B cell (primary cell): Measurements from ENCODE around the gene ZBTB3. TPM values are rescaled to one million over a fixed set of nuclear protein-coding genes. Genes with fewer than 3 reads are reported as not detected.

Experiments used
- ATAC-seq: fragments of 200-7000 bp; cut with Tn5 transposase; one replicate; pipeline ENCODE4 v1.10.0; 2021; ENCODE audit warnings: low read depth, mild to moderate bottlenecking, moderate number of reproducible peaks, moderate library complexity
- CTCF ChIA-PET: fragments of 350-600 bp; sonication (Branson Sonifier 250); formaldehyde crosslinking; loops from one replicate; lab custom pipeline; 2021; ENCODE audit warnings: antibody characterized with exemption, inconsistent platforms; lab: Charles Lee
- POLR2A ChIA-PET: fragments of 350-600 bp; sonication (Branson Sonifier 250); formaldehyde crosslinking; loops from one replicate; lab custom pipeline; 2021; ENCODE audit warnings: antibody characterized with exemption; lab: Charles Lee
- DNase-seq: peaks from one replicate; pipeline ENCODE4 v3.0.0; 2013
- H2AFZ ChIP-seq: 2 replicates; pipeline ENCODE4 v1.6.1; 2012; ENCODE audit warnings: mild to moderate bottlenecking, low read depth, low read length; ENCODE audit not compliant: insufficient read depth, poor library complexity, severe bottlenecking
- H3K27ac ChIP-seq, 2 donors: 1 replicate in 1 of 2; 2 replicates in 1 of 2; pipeline ENCODE4 v1.5.1; 2012 to 2013; ENCODE audit warnings: low read length in 2 of 2, mild to moderate bottlenecking in 2 of 2, moderate library complexity in 1 of 2
- H3K27me3 ChIP-seq, 4 experiments: fragments of 200-600 bp in 1 of 4; sonication (generic) in 1 of 4; replicated peaks in 1 of 4; 1 replicate in 2 of 4; 2 replicates in 2 of 4; pipeline versions ENCODE4 v1.6.1 to v1.7.0; 2013 to 2016; ENCODE audit warnings: low read length in 3 of 4, mild to moderate bottlenecking in 2 of 4, mixed read lengths in 1 of 4, moderate library complexity in 1 of 4; ENCODE audit not compliant: insufficient read depth in 4 of 4, control insufficient read depth in 3 of 4; ENCODE audit errors: control extremely low read depth in 1 of 4
- H3K36me3 ChIP-seq, 2 experiments: replicated peaks in 1 of 2; 1 replicate in 1 of 2; 2 replicates in 1 of 2; pipeline versions ENCODE4 v1.6.1 to v1.7.1; 2013; ENCODE audit warnings: low read length in 1 of 2; ENCODE audit not compliant: insufficient read depth in 2 of 2, control insufficient read depth in 1 of 2; ENCODE audit errors: control extremely low read depth in 1 of 2, extremely low read depth in 1 of 2
- H3K4me1 ChIP-seq, 2 donors: fragments of 200-600 bp in 1 of 2; sonication (generic) in 1 of 2; 1 replicate in 1 of 2; 2 replicates in 1 of 2; pipeline versions ENCODE4 v1.5.1 to v1.6.1; 2013 to 2017; ENCODE audit warnings: low read length in 2 of 2; ENCODE audit not compliant: control insufficient read depth in 2 of 2, insufficient read depth in 2 of 2
- H3K4me2 ChIP-seq: replicated peaks from 2 replicates; pipeline ENCODE3; 2012; ENCODE audit warnings: mild to moderate bottlenecking, low read depth, low read length; ENCODE audit not compliant: poor library complexity, severe bottlenecking
- H3K4me3 ChIP-seq, 5 experiments: fragments of 200-600 bp in 1 of 5; sonication (generic) in 1 of 5; 1 replicate in 3 of 5; 2 replicates in 2 of 5; pipeline versions ENCODE4 v1.5.1 to v1.7.0; 2011 to 2016; ENCODE audit warnings: low read length in 4 of 5, mild to moderate bottlenecking in 4 of 5, low read depth in 2 of 5, control low read depth in 1 of 5, moderate library complexity in 1 of 5; ENCODE audit not compliant: insufficient read depth in 1 of 5; ENCODE audit errors: control extremely low read depth in 1 of 5, extremely low read depth in 1 of 5
- H3K79me2 ChIP-seq: fragments of 200-600 bp; sonication (generic); one replicate; pipeline ENCODE4 v1.6.0; 2016; ENCODE audit warnings: low read length; ENCODE audit not compliant: control insufficient read depth, insufficient read depth
- H3K9ac ChIP-seq: fragments of 200-600 bp; sonication (generic); 2 replicates; pipeline ENCODE4 v1.6.1; 2017; ENCODE audit warnings: mild to moderate bottlenecking, low read length, moderate library complexity
- H3K9me3 ChIP-seq, 3 donors: one replicate each; pipeline versions ENCODE4 v1.6.1 to v1.7.1; 2013; ENCODE audit warnings: low read length in 2 of 3; ENCODE audit not compliant: control insufficient read depth in 2 of 3, insufficient read depth in 1 of 3; ENCODE audit errors: control extremely low read depth in 1 of 3
- H4K20me1 ChIP-seq: 2 replicates; pipeline ENCODE4 v1.6.0; 2012; ENCODE audit warnings: mild to moderate bottlenecking, low read length; ENCODE audit not compliant: insufficient read depth, control insufficient read depth, poor library complexity, severe bottlenecking
- H3K27ac Mint-ChIP-seq: one replicate; pipeline ENCODE4 v1.8.0; 2021; ENCODE audit warnings: mixed read lengths
- H3K27me3 Mint-ChIP-seq: one replicate; pipeline ENCODE4 v1.8.0; 2021; ENCODE audit warnings: mixed read lengths
- H3K4me1 Mint-ChIP-seq: one replicate; pipeline ENCODE4 v1.8.0; 2021; ENCODE audit warnings: mixed read lengths
- H3K4me3 Mint-ChIP-seq: one replicate; pipeline ENCODE4 v1.8.0; 2021; ENCODE audit warnings: mixed read lengths
- H3K9me3 Mint-ChIP-seq: one replicate; pipeline ENCODE4 v1.8.0; 2022; ENCODE audit warnings: mixed read lengths; ENCODE audit not compliant: insufficient read depth
- CTCF ChIP-seq: fragments of 200-600 bp; IDR thresholded peaks from one replicate; pipeline ENCODE4 v1.8.0; 2022; ENCODE audit warnings: antibody characterized with exemption, mild to moderate bottlenecking
- EZH2 ChIP-seq: IDR thresholded peaks from 2 replicates; pipeline ENCODE4 v1.6.1; 2012; ENCODE audit warnings: borderline replicate concordance, low read depth, mild to moderate bottlenecking, moderate library complexity, low read length; ENCODE audit not compliant: insufficient read depth, poor library complexity, severe bottlenecking
- WGBS: methylation state at CpG from one replicate; pipeline ENCODE4 v1.1.5; 2013; ENCODE audit warnings: missing lambda C conversion rate; ENCODE audit not compliant: insufficient coverage; 5-methylcytosine and 5-hydroxymethylcytosine counted together
- intact Hi-C: fragments of 100-400 bp; cut with micrococcal nuclease; formaldehyde crosslinking; loops from one replicate; pipeline ENCODE4 v1.10.0; 2022
- polyA plus RNA-seq: library from polyadenylated mRNA; depleted of rRNA; stranded (reverse); fragments of >200 nt; gene quantifications from 2 replicates; pipeline ENCODE4 v1.2.3, GENCODE V29; 2012
- total RNA-seq, 2 donors: library from RNA; stranded (reverse); fragments of 120-200 nt in 1 of 2; gene quantifications; 1 replicate in 1 of 2; 2 replicates in 1 of 2; pipeline versions ENCODE4 v1.2.3 to v1.2.4, GENCODE V29; 2013 to 2022

Gene ZBTB3
- total and polyA plus RNA-seq, 2 donors (not counting 1 experiment from before 2014, with no cell fraction given) = 8.7 to 22.0 TPM

GRCh38 chr11:62789576-62789975 lies 35.6 kb upstream of the ZBTB3 start:
- peaks cover 0 to 38% of the 10 kb centered on the region in 2 experiments for H3K36me3 ChIP-seq
- Mint-ChIP-seq H3K9me3 (no peaks in the 10 kb centered on the region), H3K4me3 (peak overlapping the region; percentile 91), H3K4me1 (peaks cover 54% of the 10 kb centered on the region), H3K27me3 (no peaks in the 10 kb centered on the region), H3K27ac (peak overlapping the region; percentile 71)
- DNase-seq (no peak), ATAC-seq (no peak)
- TF ChIP-seq EZH2 (no peak), CTCF (no peak)
- H3K27me3 ChIP-seq = no peaks in the 10 kb centered on the region
- intact Hi-C loops = loop anchor here (10.0 kb wide), 1 partner anchor 395 kb away; no protein-coding TSS in a partner anchor
- peaks cover 40% of the 10 kb centered on the region for H3K79me2 ChIP-seq
- peaks cover 33 to 41% of the 10 kb centered on the region in 2 donors for H3K4me1 ChIP-seq
- peaks cover 15% of the 10 kb centered on the region for H4K20me1 ChIP-seq
- H3K9me3 ChIP-seq = no peaks in the 10 kb centered on the region
- ChIA-PET CTCF (interaction anchor here (0.5 to 7.2 kb wide), 4 partner anchors 33 to 91 kb away, joined by 3 to 101 read pairs (median 23); partner anchors contain the start of gene SLC3A2), POLR2A (interaction anchor here (0.6 to 3.7 kb wide), 10 partner anchors 17 to 66 kb away, joined by 3 to 22 read pairs (median 4); partner anchors contain the start of genes POLR2G, STX5, TEX54 and WDR74)
- H3K4me2 ChIP-seq = no peak overlapping the region
- 86% methylated on average over 3 of the region's 3 CpGs for WGBS
- no peak overlapping the region for H3K27ac ChIP-seq
- H2AFZ ChIP-seq = no peak overlapping the region
- H3K9ac ChIP-seq = no peak overlapping the region
- no peak overlapping the region for H3K4me3 ChIP-seq

DNA sequence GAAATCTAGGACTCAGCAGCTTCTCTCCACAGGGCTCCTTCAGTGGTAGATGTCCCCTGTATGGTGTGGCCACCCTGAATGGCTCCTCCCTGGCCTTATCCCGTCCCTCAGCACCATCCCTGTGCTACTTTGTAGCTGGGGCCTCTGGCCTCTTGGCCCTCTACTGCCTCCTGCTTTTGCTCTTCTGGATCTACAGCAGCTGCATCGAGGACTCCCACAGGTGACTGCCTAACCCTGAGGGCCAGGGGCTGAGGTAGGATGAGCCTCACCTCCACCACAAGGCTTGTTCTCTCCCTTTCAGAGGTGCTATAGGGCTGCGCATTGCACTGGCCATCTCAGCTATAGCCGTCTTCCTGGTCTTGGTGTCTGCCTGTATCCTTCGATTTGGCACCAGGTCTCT lies 35.0 kb upstream of the ZBTB3 start:
- H3K4me1 ChIP-seq = peaks cover 33 to 41% of the 10 kb centered on the region in 2 donors
- no peaks in the 10 kb centered on the region for H3K27me3 ChIP-seq
- 88% methylated on average over 1 of the region's 5 CpGs for WGBS
- ATAC-seq (no peak), DNase-seq (no peak)
- POLR2A ChIA-PET = interaction anchor here (0.7 to 3.7 kb wide), 8 partner anchors 17 to 67 kb away, joined by 3 to 22 read pairs (median 4); partner anchors contain the start of genes POLR2G, STX5, TEX54 and WDR74
- peaks cover 0 to 32% of the 10 kb centered on the region in 2 experiments for H3K36me3 ChIP-seq
- H3K9ac ChIP-seq = no peak overlapping the region
- Mint-ChIP-seq H3K4me1 (peaks cover 54% of the 10 kb centered on the region), H3K27ac (peak overlapping the region; percentile 71), H3K9me3 (no peaks in the 10 kb centered on the region), H3K4me3 (peak overlapping the region; percentile 91), H3K27me3 (no peaks in the 10 kb centered on the region)
- CTCF ChIA-PET = interaction anchor here (0.7 to 7.2 kb wide), 3 partner anchors 75 to 822 kb away, joined by 3 to 101 read pairs (median 39); partner anchors contain the start of genes FTH1 and SLC3A2
- no peak overlapping the region for H3K4me2 ChIP-seq
- H3K4me3 ChIP-seq = no peak overlapping the region
- H3K79me2 ChIP-seq = peaks cover 40% of the 10 kb centered on the region
- H3K27ac ChIP-seq = peak overlapping the region in 1 of 2 donors; percentile 32
- H3K9me3 ChIP-seq = no peaks in the 10 kb centered on the region
- peaks cover 15% of the 10 kb centered on the region for H4K20me1 ChIP-seq
- intact Hi-C loops = loop anchor here (10.0 kb wide), 1 partner anchor 394 kb away; no protein-coding TSS in a partner anchor
- H2AFZ ChIP-seq = no peak overlapping the region
- TF ChIP-seq CTCF (no peak), EZH2 (no peak)
